ENCODE measurements around the gene PCSK9. TPM values are rescaled to one million over a fixed set of nuclear protein-coding genes. Genes with fewer than 3 reads are reported as not detected.

The PCSK9 gene
- total RNA-seq, 2 donors from 2014 or later = 48.9 to 61.2 TPM

- Histone ChIP-seq H3K27me3 (peaks cover 9% of the 10 kb centered on the region), H3K9ac (ENCODE audit: low read depth in 2 of 2, low read length in 2 of 2) (no peak overlapping the region), H3K27ac (no peak overlapping the region), H3K4me3 (no peak overlapping the region), H3K9me3 (no peaks in the 10 kb centered on the region), H3K4me1 (no peaks in the 10 kb centered on the region), H3K36me3 (no peaks in the 10 kb centered on the region)
- intact Hi-C loops (cut with DNase I) = no loop called here
- no peak for DNase-seq
- no peak for TF ChIP-seq CTCF (IDR thresholded peaks at IDR 0.05)
These were observed 1.4 kb upstream of the PCSK9 start for GRCh38 chr1:55037733-55038551.

- Histone ChIP-seq H3K4me1 (no peaks in the 10 kb centered on the region), H3K27me3 (peaks cover 9% of the 10 kb centered on the region), H3K9me3 (no peaks in the 10 kb centered on the region), H3K9ac (ENCODE audit: low read depth in 2 of 2, low read length in 2 of 2) (no peak overlapping the region), H3K36me3 (no peaks in the 10 kb centered on the region), H3K27ac (no peak overlapping the region), H3K4me3 (no peak overlapping the region)
- no peak for DNase-seq
- intact Hi-C loops (cut with DNase I) = no loop called here
- no peak for TF ChIP-seq CTCF (IDR thresholded peaks at IDR 0.05)
These were observed 853 bp upstream of the PCSK9 start for GRCh38 chr1:55038552-55038838.

- H3K9ac ChIP-seq (ENCODE audit: low read depth in 2 of 2, low read length in 2 of 2) = no peak overlapping the region
- DNase-seq = no peak
- H3K9me3 ChIP-seq = no peaks in the 10 kb centered on the region
- intact Hi-C loops (cut with DNase I) = no loop called here
- H3K27me3 ChIP-seq = peaks cover 9% of the 10 kb centered on the region
- H3K27ac ChIP-seq = peak overlapping the region; percentile 53
- H3K4me3 ChIP-seq = peak overlapping the region; percentile 57
- H3K4me1 ChIP-seq = no peaks in the 10 kb centered on the region
- no peaks in the 10 kb centered on the region for H3K36me3 ChIP-seq
- no peak for TF ChIP-seq CTCF (IDR thresholded peaks at IDR 0.05)
These were observed 390 bp upstream of the PCSK9 start for GRCh38 chr1:55038974-55039341.

GRCh38 chr1:55040083-55040932 lies 960 bp downstream of the PCSK9 start:
- intact Hi-C loops (cut with DNase I) = no loop called here
- no peak for TF ChIP-seq CTCF (IDR thresholded peaks at IDR 0.05)
- Histone ChIP-seq H3K9me3 (no peaks in the 10 kb centered on the region), H3K4me3 (peak overlapping the region; percentile 57), H3K9ac (ENCODE audit: low read depth in 2 of 2, low read length in 2 of 2) (peak overlapping the region in 1 of 2 donors; percentile 72), H3K36me3 (no peaks in the 10 kb centered on the region), H3K27ac (peak overlapping the region; percentile 53), H3K4me1 (no peaks in the 10 kb centered on the region), H3K27me3 (peaks cover 9% of the 10 kb centered on the region)
- DNase-seq = peak; percentile 42

- peak overlapping the region; percentile 57 for H3K4me3 ChIP-seq
- no peaks in the 10 kb centered on the region for H3K9me3 ChIP-seq
- no peaks in the 10 kb centered on the region for H3K4me1 ChIP-seq
- no peak for DNase-seq
- H3K27ac ChIP-seq = no peak overlapping the region
- H3K9ac ChIP-seq (ENCODE audit: low read depth in 2 of 2, low read length in 2 of 2) = peak overlapping the region in 1 of 2 donors; percentile 37
- H3K36me3 ChIP-seq = no peaks in the 10 kb centered on the region
- intact Hi-C loops (cut with DNase I) = no loop called here
- peaks cover 9% of the 10 kb centered on the region for H3K27me3 ChIP-seq
- TF ChIP-seq CTCF (IDR thresholded peaks at IDR 0.05) = no peak
These were observed 1.7 kb downstream of the PCSK9 start for GRCh38 chr1:55040933-55041494.

Data from colonic mucosa (tissue), 4 donors.